WTC11 (cell line): ENCODE measurements around the gene FHIT. TPM values are rescaled to one million over a fixed set of nuclear protein-coding genes. Genes with fewer than 3 reads are reported as not detected.

Experiments
- ATAC-seq: fragments of 200-7000 bp; cut with Tn5 transposase; 2 replicates; pipeline ENCODE4 v1.10.0; 2021; ENCODE audit warnings: mild to moderate bottlenecking, moderate library complexity
- CTCF ChIA-PET: fragments of 300-600 bp; sonication (Branson Sonifier 250); formaldehyde crosslinking; loops from one replicate; lab custom pipeline; 2021; ENCODE audit warnings: antibody characterized with exemption; lab: Charles Lee
- POLR2A ChIA-PET: fragments of 350-600 bp; sonication (Branson Sonifier 250); formaldehyde crosslinking; loops from one replicate; lab custom pipeline; 2021; ENCODE audit warnings: antibody characterized with exemption; lab: Charles Lee
- DNase-seq: peaks from one replicate; pipeline ENCODE4 v3.0.0; 2021; ENCODE audit warnings: low spot score
- H3K27ac Mint-ChIP-seq: 2 replicates; pipeline ENCODE4 v1.8.0; 2021; ENCODE audit warnings: mixed read lengths
- H3K27me3 Mint-ChIP-seq: 2 replicates; pipeline ENCODE4 v1.8.0; 2021; ENCODE audit warnings: low read depth, mild to moderate bottlenecking, moderate library complexity, mixed read lengths
- H3K36me3 Mint-ChIP-seq: 2 replicates; pipeline ENCODE4 v1.8.0; 2021; ENCODE audit warnings: mixed read lengths
- H3K4me1 Mint-ChIP-seq: 2 replicates; pipeline ENCODE4 v1.8.0; 2022; ENCODE audit warnings: mixed read lengths
- H3K4me3 Mint-ChIP-seq: 2 replicates; pipeline ENCODE4 v1.8.0; 2021; ENCODE audit warnings: mild to moderate bottlenecking, moderate library complexity, mixed read lengths
- H3K9me3 Mint-ChIP-seq: 2 replicates; pipeline ENCODE4 v1.8.0; 2021; ENCODE audit warnings: mixed read lengths
- CBFB ChIP-seq: sonication (generic); formaldehyde crosslinking; IDR thresholded peaks from 2 replicates; pipeline ENCODE4 v1.8.1; 2022; ENCODE audit warnings: mild to moderate bottlenecking, low read depth, missing genetic modification reagents
- CREB1 ChIP-seq: sonication (generic); formaldehyde crosslinking; IDR thresholded peaks from 2 replicates; pipeline ENCODE4 v1.8.0; 2023; ENCODE audit warnings: mild to moderate bottlenecking, missing genetic modification reagents
- ELF4 ChIP-seq: sonication (generic); formaldehyde crosslinking; IDR thresholded peaks from 2 replicates; pipeline ENCODE4 v1.8.1; 2022; ENCODE audit warnings: low read depth, mild to moderate bottlenecking, moderate library complexity, missing genetic modification reagents
- EMX1 ChIP-seq: fragments of 250-450 bp; sonication (Bioruptor Pico); IDR thresholded peaks from 2 replicates; pipeline ENCODE4 v1.8.0; 2021; ENCODE audit warnings: mild to moderate bottlenecking
- FOXP1 ChIP-seq: sonication (generic); formaldehyde crosslinking; IDR thresholded peaks from 2 replicates; pipeline ENCODE4 v1.8.0; 2022; ENCODE audit warnings: missing genetic modification reagents, mild to moderate bottlenecking, moderate library complexity, borderline replicate concordance
- GABPB1 ChIP-seq: sonication (generic); formaldehyde crosslinking; IDR thresholded peaks from 2 replicates; pipeline ENCODE4 v1.8.1; 2023; ENCODE audit warnings: mild to moderate bottlenecking, missing genetic modification reagents
- JUN ChIP-seq: sonication (generic); formaldehyde crosslinking; IDR thresholded peaks from 2 replicates; pipeline ENCODE4 v1.8.0; 2023; ENCODE audit warnings: mild to moderate bottlenecking, missing genetic modification reagents
- MXD4 ChIP-seq: fragments of 250-450 bp; sonication (Bioruptor Pico); IDR thresholded peaks from 2 replicates; pipeline ENCODE4 v1.8.0; 2021; ENCODE audit warnings: mild to moderate bottlenecking, moderate library complexity, borderline replicate concordance
- NFYB ChIP-seq: sonication (generic); formaldehyde crosslinking; conservative IDR thresholded peaks from 2 replicates; pipeline ENCODE4 v1.8.0; 2022; ENCODE audit warnings: low read depth, missing genetic modification reagents
- NR1H2 ChIP-seq: sonication (generic); formaldehyde crosslinking; IDR thresholded peaks from 2 replicates; pipeline ENCODE4 v1.9.0; 2021; ENCODE audit warnings: mild to moderate bottlenecking, moderate library complexity, missing genetic modification reagents
- PRRX2 ChIP-seq: fragments of 250-450 bp; sonication (Bioruptor Pico); IDR thresholded peaks from 2 replicates; pipeline ENCODE4 v1.8.0; 2021; ENCODE audit warnings: mild to moderate bottlenecking
- RORB ChIP-seq: fragments of 250-450 bp; sonication (Bioruptor Pico); IDR thresholded peaks from 2 replicates; pipeline ENCODE4 v1.9.0; 2021; ENCODE audit warnings: mild to moderate bottlenecking
- SMAD3 ChIP-seq: sonication (generic); formaldehyde crosslinking; IDR thresholded peaks from 2 replicates; pipeline ENCODE4 v1.8.0; 2022; ENCODE audit warnings: missing genetic modification reagents, mild to moderate bottlenecking, borderline replicate concordance
- SMAD4 ChIP-seq: sonication (generic); formaldehyde crosslinking; IDR thresholded peaks from 2 replicates; pipeline ENCODE4 v1.8.0; 2022; ENCODE audit warnings: mild to moderate bottlenecking, missing genetic modification reagents
- ZBTB21 ChIP-seq: sonication (generic); formaldehyde crosslinking; IDR thresholded peaks from 2 replicates; pipeline ENCODE4 v1.8.1; 2023; ENCODE audit warnings: mild to moderate bottlenecking, missing genetic modification reagents, borderline replicate concordance
- ZNF121 ChIP-seq: sonication (generic); formaldehyde crosslinking; IDR thresholded peaks from 2 replicates; pipeline ENCODE4 v1.8.0; 2023; ENCODE audit warnings: missing genetic modification reagents
- ZNF263 ChIP-seq: sonication (generic); formaldehyde crosslinking; IDR thresholded peaks from 2 replicates; pipeline ENCODE4 v1.8.1; 2022; ENCODE audit warnings: low read depth, mild to moderate bottlenecking, moderate library complexity, missing genetic modification reagents
- total RNA-seq: library from RNA; stranded (reverse); gene quantifications from 3 replicates; pipeline ENCODE4 v1.2.3, GENCODE V29; 2021
- TF ChIP-seq, protein P1 (sequence below): sonication (generic); formaldehyde crosslinking; IDR thresholded peaks from 2 replicates; pipeline ENCODE4 v1.8.0; 2023; ENCODE audit warnings: missing genetic modification reagents, mild to moderate bottlenecking, borderline replicate concordance
- TF ChIP-seq, protein P2 (sequence below): sonication (generic); formaldehyde crosslinking; IDR thresholded peaks from 2 replicates; pipeline ENCODE4 v1.8.1; 2023; ENCODE audit warnings: mild to moderate bottlenecking, missing genetic modification reagents, moderate library complexity
- TF ChIP-seq, protein P3 (sequence below): sonication (generic); formaldehyde crosslinking; IDR thresholded peaks from 2 replicates; pipeline ENCODE4 v1.8.1; 2023; ENCODE audit warnings: mild to moderate bottlenecking, missing genetic modification reagents
- TF ChIP-seq, protein P4 (sequence below): sonication (generic); formaldehyde crosslinking; IDR thresholded peaks from 2 replicates; pipeline ENCODE4 v1.8.0; 2022; ENCODE audit warnings: mild to moderate bottlenecking, missing genetic modification reagents
- TF ChIP-seq, protein P5 (sequence below): fragments of 250-450 bp; sonication (Bioruptor Pico); conservative IDR thresholded peaks from 2 replicates; pipeline ENCODE4 v1.9.0; 2021; ENCODE audit warnings: mild to moderate bottlenecking
- TF ChIP-seq, protein P6 (sequence below): sonication (generic); formaldehyde crosslinking; IDR thresholded peaks from 2 replicates; pipeline ENCODE4 v1.8.1; 2023; ENCODE audit warnings: mild to moderate bottlenecking, missing genetic modification reagents

The FHIT gene
- total RNA-seq, 1 experiment from 2014 or later = 2.6 TPM

DNA sequence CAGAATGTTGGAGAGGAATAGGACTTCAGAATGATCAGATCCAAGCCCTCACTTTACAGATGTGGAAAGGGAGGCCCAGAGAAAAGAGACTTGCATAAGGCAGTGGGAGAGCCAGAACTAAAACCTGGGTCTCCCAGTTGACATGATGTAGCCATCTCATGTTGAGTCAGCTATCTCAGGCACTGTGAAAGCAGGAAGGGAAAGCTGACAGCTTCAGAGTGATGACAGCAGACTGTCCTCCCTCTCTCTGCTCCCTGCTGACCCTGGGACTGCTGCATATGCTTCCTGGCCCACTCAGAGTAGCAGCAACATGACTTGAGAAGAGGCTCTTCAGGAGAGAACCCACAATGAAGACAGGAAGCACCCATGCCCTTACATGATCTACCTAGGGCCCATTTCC is 14.7 kb downstream of the FHIT start (continued):
- no peak for TF ChIP-seq CBFB (CRISPR knock-in tag)
- TF ChIP-seq FOXP1 (CRISPR knock-in tag) = no peak
- no peak for TF ChIP-seq GABPB1
- TF ChIP-seq CREB1 (CRISPR knock-in tag) = no peak
- TF ChIP-seq RORB = no peak
- no peak for TF ChIP-seq ELF4 (CRISPR knock-in tag)
- TF ChIP-seq, protein P1, sequence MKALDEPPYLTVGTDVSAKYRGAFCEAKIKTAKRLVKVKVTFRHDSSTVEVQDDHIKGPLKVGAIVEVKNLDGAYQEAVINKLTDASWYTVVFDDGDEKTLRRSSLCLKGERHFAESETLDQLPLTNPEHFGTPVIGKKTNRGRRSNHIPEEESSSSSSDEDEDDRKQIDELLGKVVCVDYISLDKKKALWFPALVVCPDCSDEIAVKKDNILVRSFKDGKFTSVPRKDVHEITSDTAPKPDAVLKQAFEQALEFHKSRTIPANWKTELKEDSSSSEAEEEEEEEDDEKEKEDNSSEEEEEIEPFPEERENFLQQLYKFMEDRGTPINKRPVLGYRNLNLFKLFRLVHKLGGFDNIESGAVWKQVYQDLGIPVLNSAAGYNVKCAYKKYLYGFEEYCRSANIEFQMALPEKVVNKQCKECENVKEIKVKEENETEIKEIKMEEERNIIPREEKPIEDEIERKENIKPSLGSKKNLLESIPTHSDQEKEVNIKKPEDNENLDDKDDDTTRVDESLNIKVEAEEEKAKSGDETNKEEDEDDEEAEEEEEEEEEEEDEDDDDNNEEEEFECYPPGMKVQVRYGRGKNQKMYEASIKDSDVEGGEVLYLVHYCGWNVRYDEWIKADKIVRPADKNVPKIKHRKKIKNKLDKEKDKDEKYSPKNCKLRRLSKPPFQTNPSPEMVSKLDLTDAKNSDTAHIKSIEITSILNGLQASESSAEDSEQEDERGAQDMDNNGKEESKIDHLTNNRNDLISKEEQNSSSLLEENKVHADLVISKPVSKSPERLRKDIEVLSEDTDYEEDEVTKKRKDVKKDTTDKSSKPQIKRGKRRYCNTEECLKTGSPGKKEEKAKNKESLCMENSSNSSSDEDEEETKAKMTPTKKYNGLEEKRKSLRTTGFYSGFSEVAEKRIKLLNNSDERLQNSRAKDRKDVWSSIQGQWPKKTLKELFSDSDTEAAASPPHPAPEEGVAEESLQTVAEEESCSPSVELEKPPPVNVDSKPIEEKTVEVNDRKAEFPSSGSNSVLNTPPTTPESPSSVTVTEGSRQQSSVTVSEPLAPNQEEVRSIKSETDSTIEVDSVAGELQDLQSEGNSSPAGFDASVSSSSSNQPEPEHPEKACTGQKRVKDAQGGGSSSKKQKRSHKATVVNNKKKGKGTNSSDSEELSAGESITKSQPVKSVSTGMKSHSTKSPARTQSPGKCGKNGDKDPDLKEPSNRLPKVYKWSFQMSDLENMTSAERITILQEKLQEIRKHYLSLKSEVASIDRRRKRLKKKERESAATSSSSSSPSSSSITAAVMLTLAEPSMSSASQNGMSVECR (CRISPR knock-in tag) = no peak
- TF ChIP-seq NR1H2 = no peak

DNA sequence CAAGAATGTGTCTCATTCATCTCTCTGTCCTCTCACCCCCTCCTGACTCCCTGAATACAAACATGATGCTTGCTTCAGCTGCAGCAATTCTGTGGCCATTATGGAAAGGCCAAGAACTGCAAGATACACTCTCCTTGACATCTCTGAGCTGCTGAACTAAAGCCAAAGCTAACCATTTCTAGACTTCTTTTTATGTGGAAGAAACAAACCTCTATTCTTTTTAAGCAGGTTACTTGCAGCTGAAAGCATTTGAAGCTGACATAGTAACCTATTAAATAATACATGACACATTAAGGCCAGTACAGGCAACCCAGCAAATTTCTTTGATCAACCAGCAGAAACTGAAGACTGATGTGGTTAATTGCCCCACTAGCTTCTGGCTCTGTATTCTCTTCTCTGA is 17.5 kb downstream of the FHIT start:
- ChIA-PET CTCF (interaction anchor here (1.0 kb wide), 1 partner anchor 479 kb away, joined by 3 read pairs; no protein-coding TSS in a partner anchor), POLR2A (no interaction called here)
- DNase-seq (no peak), ATAC-seq (no peak)
- Mint-ChIP-seq H3K36me3 (no peaks in the 10 kb centered on the region), H3K4me3 (no peak overlapping the region), H3K27me3 (no peaks in the 10 kb centered on the region), H3K4me1 (peaks cover 14% of the 10 kb centered on the region), H3K9me3 (no peaks in the 10 kb centered on the region), H3K27ac (no peak overlapping the region)
- no peak for TF ChIP-seq SMAD4
- TF ChIP-seq EMX1 (CRISPR knock-in tag) = no peak
- no peak for TF ChIP-seq MXD4 (CRISPR knock-in tag)
- no peak for TF ChIP-seq PRRX2 (CRISPR knock-in tag)

DNA sequence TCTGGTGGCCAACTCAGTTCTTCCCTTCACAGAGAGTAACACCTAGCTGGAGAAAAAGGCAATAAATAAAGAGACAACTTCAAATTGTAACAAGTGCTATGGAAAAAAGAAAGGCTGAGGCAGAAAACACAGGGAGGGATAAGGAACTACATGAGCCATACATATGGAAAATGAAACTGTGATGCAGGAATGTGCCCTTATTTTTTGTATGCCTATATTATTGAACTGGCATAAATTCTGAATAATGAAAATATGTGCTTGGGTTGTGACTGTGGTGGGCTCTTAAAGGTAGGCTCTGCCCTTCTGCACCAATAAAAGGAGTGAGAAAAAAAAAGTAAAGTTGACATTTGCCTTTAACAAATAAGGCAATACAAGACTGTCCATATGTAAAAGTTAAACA is 19.6 kb downstream of the FHIT start:
- no peak for DNase-seq
- POLR2A ChIA-PET = no interaction called here
- H3K9me3 Mint-ChIP-seq = no peaks in the 10 kb centered on the region
- CTCF ChIA-PET = no interaction called here
- no peak for ATAC-seq
- no peaks in the 10 kb centered on the region for H3K36me3 Mint-ChIP-seq
- no peak overlapping the region for H3K27ac Mint-ChIP-seq
- H3K4me3 Mint-ChIP-seq = no peak overlapping the region
- TF ChIP-seq, protein P2, sequence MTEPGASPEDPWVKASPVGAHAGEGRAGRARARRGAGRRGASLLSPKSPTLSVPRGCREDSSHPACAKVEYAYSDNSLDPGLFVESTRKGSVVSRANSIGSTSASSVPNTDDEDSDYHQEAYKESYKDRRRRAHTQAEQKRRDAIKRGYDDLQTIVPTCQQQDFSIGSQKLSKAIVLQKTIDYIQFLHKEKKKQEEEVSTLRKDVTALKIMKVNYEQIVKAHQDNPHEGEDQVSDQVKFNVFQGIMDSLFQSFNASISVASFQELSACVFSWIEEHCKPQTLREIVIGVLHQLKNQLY (CRISPR knock-in tag) = no peak
- no peaks in the 10 kb centered on the region for H3K27me3 Mint-ChIP-seq
- H3K4me1 Mint-ChIP-seq = peaks cover 3% of the 10 kb centered on the region; the same call in 1 of the 2 replicates

DNA sequence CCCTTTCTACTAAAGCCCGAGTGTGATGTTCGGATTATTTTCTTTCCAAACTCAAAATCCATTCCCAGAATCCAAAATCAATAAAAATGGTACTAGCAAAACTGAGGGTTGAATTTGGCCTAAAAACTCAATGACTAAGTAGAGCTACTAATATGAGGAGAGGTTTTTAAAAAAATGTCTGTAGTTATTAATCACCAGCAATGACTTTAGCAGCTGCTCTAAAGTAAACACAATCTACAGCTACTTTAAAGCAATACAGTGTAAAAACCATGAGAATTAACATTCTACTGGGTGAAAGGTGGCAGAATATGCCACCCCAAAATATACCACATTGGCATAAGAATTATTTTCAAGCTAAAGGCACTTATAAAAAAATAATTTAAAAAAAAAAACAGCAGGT is 23.5 kb downstream of the FHIT start:
- no peak for ATAC-seq
- H3K9me3 Mint-ChIP-seq = no peaks in the 10 kb centered on the region
- TF ChIP-seq, protein P3, sequence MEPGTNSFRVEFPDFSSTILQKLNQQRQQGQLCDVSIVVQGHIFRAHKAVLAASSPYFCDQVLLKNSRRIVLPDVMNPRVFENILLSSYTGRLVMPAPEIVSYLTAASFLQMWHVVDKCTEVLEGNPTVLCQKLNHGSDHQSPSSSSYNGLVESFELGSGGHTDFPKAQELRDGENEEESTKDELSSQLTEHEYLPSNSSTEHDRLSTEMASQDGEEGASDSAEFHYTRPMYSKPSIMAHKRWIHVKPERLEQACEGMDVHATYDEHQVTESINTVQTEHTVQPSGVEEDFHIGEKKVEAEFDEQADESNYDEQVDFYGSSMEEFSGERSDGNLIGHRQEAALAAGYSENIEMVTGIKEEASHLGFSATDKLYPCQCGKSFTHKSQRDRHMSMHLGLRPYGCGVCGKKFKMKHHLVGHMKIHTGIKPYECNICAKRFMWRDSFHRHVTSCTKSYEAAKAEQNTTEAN = no peak
- TF ChIP-seq, protein P4, sequence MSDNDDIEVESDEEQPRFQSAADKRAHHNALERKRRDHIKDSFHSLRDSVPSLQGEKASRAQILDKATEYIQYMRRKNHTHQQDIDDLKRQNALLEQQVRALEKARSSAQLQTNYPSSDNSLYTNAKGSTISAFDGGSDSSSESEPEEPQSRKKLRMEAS (CRISPR knock-in tag) = no peak
- TF ChIP-seq JUN (CRISPR knock-in tag) (no peak), ZNF263 (CRISPR knock-in tag) (no peak), SMAD3 (CRISPR knock-in tag) (no peak), NFYB (no peak), ZNF121 (CRISPR knock-in tag) (no peak), ZBTB21 (no peak)
- TF ChIP-seq, protein P5, sequence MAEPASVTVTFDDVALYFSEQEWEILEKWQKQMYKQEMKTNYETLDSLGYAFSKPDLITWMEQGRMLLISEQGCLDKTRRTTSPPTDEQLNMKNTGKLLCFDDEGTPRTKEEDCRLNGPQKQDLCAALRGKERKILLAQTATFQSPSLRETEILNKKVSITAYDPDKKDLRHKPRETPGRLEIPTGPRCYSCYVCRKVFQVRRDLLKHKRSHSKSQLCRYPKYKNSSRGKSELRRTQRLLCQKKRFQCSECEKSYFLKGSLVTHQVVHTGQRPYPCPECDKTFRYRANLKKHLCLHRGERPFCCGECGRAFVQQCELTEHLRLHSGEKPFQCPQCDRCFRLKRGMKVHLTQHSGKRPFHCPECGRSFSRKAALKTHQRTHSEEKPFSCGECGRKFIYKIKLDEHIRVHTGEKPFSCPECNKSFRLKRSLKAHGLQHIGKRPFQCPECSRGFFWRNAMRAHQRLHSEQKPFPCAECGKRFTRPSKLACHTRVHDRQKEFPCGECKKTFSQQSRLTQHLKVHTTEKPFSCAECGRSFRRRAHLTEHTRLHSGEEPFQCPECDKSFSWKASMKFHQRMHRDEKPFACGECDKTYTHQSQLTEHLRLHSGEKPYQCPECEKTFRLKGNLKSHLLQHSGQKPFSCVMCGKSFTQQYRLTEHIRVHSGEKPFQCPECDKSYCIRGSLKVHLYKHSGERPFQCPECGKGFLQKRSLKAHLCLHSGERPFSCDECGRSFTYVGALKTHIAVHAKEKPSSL (CRISPR knock-in tag) = no peak
- TF ChIP-seq, protein P6, sequence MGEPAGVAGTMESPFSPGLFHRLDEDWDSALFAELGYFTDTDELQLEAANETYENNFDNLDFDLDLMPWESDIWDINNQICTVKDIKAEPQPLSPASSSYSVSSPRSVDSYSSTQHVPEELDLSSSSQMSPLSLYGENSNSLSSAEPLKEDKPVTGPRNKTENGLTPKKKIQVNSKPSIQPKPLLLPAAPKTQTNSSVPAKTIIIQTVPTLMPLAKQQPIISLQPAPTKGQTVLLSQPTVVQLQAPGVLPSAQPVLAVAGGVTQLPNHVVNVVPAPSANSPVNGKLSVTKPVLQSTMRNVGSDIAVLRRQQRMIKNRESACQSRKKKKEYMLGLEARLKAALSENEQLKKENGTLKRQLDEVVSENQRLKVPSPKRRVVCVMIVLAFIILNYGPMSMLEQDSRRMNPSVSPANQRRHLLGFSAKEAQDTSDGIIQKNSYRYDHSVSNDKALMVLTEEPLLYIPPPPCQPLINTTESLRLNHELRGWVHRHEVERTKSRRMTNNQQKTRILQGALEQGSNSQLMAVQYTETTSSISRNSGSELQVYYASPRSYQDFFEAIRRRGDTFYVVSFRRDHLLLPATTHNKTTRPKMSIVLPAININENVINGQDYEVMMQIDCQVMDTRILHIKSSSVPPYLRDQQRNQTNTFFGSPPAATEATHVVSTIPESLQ (CRISPR knock-in tag) = no peak

More for the DNA sequence above, 23.5 kb downstream of the FHIT start:
- Mint-ChIP-seq H3K4me3 (no peak overlapping the region), H3K36me3 (no peaks in the 10 kb centered on the region), H3K27ac (no peak overlapping the region), H3K27me3 (no peaks in the 10 kb centered on the region), H3K4me1 (peaks cover 5% of the 10 kb centered on the region; the same call in 1 of the 2 replicates)
- CTCF ChIA-PET = no interaction called here
- POLR2A ChIA-PET = no interaction called here
- DNase-seq = no peak
